HL-60/S4 treated with phorbol 12-myristate 13-acetate at 8.2 ng/mL for 4 days and 3 days (cell line): ENCODE measurements around the gene NOTUM.

Source experiments
- in situ Hi-C: fragments of 300-500 bp; cut with MboI; formaldehyde crosslinking; loops from 2 replicates; pipeline ENCODE4 v1.15.0; 2022; ENCODE audit warnings: low sequenced_read_pairs

NOTUM gene

DNA sequence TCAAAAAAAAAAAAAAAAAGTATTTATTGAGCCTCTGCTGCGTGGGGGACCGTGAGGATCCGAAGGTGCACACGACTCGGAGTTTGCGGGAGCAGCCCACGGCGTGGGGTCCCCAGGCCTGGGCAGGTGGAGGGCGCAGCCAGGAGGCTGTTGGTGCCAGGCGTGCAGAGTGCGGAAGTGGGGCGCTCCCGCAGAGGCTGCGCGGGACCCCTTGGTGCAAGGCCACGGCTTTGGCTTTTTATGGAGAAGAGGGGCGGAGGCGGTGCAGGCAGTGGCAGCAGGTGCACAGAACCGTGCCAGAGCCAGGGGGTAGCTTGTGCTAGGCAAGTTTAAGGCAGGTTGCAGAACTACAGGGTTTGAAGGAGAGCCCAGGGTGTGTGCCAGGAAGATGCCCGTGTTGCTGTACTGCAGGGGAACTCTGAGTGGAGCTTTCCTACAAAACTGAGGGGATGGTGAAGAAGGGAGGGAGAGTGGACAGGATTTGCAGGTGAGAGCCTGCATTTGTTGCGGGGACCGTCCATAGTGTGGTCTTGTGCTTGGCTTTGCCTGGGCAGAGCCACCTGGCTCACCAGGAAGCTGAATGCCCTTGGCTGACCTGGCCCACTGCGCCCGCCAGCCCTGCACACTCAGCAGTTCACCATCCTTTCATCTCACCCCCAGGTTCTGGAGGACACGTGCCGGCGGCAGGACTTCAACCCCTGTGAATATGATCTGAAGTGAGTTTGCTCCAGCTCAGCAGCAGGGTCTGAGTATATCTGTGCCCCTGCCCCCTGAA lies 17.7 kb upstream of the NOTUM start:
- in situ Hi-C loops, result no loop called here

DNA sequence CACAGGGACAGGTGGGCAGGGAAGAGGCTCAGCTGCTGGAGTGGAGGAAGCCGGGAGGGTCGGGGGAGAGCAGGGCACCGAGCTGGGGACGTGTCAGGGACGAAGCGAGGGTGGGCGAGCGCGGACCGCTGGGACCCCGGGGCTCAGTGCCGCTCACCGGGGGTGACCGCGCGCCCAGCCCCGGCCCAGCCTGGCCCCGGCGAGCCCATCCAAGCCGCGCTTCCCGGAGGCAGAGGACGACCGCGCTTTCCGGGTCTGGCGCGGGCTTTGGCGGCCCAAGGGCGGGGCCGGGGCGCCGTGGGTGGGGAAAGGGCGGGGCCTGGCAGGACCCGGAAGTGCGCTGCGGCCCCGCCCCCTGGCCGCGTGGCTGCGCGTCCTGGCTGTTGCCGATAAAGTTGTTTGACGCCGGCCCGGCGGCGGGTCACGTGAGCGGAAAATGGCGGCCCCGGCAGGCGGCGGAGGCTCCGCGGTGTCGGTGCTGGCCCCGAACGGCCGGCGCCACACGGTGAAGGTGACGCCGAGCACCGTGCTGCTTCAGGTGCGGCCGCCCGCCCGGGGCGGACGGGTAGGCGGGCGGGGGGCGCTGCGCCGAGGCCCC lies 16.3 kb upstream of the NOTUM start, which contains the start of gene ASPSCR1:
TSS of gene ASPSCR1 (plus strand) at position 419 of the 598 bp plus-strand sequence. CDS start at position 437, 18 bp downstream.
- in situ Hi-C loops, result no loop called here

DNA sequence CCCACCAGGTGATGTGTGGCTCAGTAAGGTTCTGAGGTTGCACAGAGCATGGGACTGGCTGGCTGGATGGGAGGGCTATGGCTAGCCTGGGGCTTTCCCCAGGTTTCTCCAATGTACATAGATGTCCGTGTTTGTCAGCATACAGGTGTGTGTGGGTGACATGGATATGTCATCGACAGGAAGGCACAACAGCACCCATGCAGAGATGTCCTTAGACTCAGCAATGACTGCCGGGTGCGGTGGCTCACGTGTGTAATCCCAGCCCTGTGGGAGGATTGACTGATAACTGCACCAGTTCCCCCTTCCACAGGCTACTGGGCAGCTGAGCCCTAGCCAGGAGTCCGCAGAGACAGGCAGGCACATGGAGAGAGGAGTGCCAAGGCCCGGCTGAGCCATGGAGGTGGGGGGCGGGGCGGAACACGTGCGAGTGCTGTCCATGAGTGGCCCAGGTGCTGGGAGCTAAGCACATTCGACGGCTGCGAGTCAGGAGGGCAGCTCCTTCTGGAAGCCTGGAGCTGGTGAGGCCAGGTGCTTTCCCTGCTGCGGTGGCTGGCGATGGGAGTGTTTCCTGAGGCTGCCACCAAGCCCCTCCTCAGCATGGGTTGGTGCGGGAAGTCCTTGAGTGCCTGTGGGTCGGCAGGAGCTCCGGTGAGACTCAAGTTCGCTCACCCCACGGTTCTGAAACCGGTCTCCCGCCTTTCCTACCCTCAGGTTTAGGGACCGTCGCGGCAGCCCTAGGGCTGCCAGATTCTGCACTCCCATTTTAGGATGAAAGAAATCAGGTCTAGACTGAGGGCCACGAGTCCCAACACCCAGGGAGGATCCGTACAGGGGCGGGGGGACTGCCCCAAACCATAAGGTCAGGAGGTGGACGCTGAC lies 15.6 kb upstream of the NOTUM start:
- in situ Hi-C loops, result no loop called here

DNA sequence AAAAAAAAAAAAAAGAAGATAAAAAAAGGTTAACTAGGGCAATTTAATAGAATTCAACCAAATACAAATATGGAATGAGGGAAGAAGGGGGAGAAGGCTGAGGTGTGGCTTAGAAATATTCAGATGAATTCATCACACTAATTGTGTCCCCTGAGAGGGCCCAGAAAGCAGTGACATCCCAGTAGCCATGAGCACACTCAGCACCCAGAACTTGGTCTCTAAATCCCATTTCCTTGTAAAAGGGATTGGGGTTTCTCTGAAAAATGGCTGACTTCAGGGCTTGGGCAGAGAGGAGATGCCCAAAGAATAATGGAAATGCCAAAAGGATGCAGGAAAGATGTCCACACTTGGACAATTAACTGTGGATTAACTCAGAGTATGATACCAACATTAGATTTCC lies 12.4 kb upstream of the NOTUM start:
- in situ Hi-C loops, result no loop called here

DNA sequence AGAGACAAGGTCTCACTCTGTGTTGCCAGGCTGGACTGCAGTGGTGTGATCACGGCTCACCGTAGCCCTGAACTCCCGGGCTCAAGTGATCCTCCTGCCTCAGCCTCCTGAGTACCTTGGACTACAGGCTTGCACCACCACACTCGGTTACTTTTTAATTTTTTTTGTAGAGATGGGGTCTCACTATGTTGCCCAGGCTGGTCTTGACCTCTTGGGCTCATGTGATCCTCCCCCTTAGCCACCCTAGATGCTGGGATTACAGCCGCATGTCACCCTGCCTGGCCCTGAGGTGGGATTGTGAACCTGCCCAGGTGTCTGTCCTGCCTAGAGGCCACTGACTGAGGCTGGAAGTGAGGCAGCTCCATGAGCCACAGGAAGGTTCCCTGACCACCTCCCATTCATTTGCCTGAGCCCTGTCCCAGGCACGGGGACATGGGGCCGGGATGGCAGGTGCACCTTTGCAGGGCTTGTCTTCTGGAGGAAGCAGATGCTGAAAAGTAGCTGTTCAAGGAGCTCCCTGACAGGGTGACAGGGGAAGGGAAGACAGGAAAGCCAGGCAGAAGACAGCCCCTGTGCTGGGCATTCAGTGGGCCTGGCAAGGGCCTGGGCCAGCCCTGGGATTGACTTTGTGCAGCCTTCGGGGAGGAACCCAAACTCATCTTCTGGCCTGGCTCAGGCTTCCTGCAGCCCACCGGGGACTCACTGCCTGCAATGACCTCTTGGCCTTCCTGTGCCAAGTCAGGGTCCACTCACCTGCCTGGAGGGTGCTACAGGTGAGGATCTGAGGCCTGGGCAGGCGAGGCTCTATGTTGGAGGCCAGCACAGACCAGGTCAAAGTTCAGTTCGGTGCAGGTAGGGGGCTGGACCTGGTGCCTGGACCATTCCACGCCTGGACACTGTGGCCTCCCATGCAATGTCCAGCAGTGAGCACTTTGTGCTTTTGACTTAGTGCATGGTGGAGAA lies 8.1 kb upstream of the NOTUM start:
- in situ Hi-C loops, result no loop called here

DNA sequence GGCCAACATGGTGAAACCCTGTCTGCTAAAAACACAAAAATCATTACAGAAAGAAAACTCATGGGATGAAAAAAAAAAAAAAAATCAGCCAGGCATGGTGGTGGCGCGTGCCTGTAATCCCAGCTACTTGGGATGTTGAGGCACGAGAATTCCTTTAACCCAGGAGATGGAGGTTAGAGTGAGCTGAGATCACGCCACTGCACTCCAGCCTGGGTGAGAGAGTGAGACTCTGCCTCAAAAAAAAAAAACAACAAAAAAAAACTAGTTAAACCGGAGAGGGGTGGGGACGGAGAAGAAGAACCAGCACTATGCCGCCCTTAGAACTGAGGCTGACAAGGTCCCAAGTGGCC lies 7.4 kb upstream of the NOTUM start:
- in situ Hi-C loops, result no loop called here

DNA sequence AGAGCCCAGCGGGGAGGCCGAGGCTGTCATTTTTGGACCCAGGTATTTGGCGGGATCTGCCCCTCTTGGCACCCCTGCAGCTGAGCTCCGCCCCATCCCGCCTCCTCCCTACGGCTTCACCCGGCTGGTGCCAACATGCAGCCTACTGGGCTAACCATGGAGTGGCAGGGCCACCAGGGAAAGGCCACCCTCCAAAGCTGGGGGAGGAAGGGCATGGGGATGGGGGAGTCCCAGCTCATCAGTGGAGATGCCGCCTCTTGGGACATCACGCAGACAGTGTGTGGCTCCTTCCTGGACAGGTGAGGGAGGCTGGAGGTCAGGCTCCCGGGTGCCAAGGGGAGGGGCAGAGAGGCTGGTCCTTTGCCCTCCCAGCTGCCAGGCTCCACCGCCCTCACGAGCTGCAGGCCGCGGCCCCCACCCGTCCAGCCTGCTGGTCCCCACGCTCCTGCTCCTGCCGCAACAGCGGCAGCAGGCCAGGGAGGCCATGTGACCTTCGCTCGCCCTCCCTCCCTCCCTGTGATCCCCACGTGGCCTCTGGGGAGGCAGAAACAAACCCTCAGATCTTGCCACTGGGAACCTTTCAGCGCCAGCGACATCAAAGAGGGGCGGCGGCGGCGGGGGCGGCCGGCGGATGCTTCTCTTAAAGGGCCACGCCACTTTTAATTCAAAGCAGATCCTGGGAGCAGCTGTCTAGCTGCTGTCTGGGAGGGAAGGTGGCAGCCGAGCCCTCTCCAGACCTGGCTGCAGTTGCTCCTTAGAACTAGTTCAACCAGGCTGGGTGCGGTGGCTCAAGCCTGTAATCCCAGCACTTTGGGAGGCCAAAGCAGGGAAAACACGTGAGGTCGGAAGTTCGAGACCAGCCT lies 6.8 kb upstream of the NOTUM start:
- in situ Hi-C loops, result no loop called here

DNA sequence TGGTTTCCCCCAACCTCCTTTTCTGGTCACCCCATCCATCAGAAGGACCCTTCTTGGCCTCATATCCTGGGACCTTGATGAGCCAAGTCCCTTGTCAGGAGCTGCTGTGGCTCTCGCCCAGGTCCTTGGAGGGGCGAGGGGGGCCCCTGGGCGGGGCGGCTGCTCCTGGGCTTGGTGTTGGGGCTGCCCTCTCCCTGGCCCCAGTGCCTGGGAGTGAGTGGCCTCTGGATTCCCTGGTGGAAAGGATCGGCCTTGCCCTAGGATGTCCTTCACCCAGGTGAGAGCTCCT lies 6.2 kb upstream of the NOTUM start:
- in situ Hi-C loops, result no loop called here

GRCh38 chr17:81966343-81967243 lies 5.6 kb upstream of the NOTUM start:
- in situ Hi-C loops, result no loop called here

DNA sequence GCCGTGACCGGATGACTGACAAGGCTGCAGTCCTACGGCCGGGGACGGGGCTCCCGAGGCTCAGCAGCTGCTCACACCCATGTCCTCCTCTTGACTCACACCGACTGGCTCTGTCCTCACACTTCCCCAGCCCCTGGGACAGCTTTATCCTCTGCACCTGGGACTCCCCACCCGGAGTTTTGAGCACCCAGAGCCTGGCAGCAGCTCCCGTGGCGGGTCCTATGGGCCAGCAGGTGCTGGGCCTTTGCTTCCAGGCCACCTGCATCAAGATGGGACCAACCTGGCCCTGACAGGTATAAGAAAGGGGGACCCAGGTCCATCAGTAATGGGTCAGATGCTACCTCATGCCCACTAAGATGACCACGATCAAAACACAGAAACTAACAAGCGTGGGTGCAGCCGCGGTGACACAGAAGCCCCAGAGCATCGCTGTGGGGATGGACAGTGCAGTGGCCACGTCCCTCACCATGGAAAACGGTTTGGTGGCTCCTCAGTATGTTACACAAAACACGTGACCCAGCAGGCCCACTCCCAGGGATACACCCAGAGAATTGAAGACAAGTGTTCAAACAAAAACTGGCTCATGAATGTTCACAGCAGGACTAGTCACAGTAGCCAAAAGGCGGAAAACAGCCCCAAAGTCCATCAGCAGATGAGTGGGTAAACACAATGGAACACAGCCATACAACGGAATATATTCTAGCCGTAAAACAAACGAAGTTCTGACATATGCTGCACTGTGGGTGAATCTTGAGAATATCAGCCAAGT lies 3.3 kb upstream of the NOTUM start:
- in situ Hi-C loops, result no loop called here

- in situ Hi-C loops, result no loop called here
Measured at GRCh38 chr17:81962499-81963441, 1.8 kb upstream of the NOTUM start.

GRCh38 chr17:81961521-81962498 lies 823 bp upstream of the NOTUM start:
- in situ Hi-C loops, result no loop called here

DNA sequence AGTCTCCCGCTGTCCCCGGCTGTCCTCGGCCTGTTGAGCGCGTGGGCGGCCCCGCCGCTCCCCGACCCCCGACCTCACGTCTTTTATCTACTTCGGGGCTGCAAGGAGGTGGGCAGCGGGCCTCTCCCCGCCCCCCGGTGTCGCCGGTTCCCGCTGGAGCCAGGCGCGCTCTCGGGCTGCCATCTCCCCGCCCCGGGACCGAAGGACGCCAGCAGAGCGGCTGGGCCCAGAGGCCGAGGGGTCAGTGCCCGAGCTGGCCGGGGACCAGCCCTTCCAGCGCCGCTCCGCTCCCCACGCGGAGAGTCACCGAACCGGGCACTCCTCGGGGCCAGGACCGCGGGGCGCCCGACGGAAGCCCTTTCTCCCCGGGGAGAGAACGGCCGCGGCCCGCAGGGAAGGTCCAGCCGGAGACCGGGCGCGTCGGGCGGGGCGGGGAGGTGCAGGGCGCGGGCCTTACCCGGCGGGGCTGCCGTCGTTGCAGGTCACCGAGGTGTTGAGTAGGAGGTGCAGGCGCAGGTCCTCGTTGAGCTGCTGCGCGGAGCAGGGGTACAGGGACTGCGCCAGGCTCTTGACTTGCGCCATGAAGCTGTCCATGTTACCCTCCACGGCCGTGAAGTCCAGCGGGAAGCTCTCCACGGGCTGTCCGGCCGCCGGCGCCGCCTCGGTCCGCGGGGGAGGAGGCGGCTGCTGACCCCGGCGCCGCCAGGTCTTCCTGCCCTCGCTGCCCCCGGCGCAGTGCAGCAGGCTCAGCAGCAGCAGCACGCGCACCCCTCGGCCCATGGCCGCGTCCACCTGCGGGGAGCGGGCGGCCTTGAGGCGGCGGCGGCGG lies 643 bp downstream of the NOTUM start:
- in situ Hi-C loops, result no loop called here

GRCh38 chr17:81959362-81960129 lies 1.4 kb downstream of the NOTUM start:
- in situ Hi-C loops, result no loop called here
